ENCODE results near the gene PSTPIP1.

The PSTPIP1 gene

GRCh38 chr15:77001966-77002365 lies 7.0 kb downstream of the PSTPIP1 start:
- DNase-seq: no peak

DNA sequence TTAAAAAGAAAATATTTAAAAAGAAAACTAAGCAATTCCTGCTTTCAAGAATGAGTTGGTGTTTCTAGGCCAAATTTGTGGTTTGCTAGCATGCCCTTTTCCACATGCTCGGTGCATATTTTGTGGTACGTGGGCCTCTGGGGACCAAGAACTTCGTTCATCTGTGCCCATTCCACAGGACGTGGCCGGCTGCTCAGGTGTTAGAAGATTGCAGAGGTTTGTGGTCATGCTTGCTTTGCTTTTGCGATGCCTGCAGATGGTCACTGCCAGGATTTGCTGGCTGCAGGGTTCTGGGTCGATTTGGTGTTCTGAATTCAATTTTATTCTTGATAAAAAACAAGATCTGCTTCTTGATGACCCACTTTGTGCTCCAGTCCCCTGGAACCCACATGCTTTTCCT lies 7.5 kb downstream of the PSTPIP1 start:
- no peak for DNase-seq

GRCh38 chr15:77002954-77003912 lies 8.3 kb downstream of the PSTPIP1 start:
- no peak for DNase-seq

DNA sequence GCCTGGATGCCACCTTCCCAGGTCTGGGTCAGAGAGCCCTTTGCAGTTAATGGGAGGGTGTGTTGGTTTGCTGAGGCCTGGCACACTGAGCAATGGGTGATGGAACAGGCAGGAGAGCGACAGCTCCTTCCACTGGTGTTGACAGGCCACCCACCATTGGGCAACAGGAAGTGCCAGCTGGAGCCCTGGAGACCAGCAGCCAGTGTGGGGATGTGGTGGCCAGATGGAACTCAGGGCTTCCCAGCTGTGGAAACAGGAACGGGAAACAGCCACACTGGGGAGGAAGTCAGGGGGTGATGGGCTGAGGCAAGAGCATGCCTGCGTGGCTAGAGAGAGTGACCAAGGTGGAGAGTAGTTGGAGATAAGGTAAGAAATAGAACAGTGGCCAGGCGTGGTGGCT lies 9.3 kb downstream of the PSTPIP1 start:
- no peak for DNase-seq

DNA sequence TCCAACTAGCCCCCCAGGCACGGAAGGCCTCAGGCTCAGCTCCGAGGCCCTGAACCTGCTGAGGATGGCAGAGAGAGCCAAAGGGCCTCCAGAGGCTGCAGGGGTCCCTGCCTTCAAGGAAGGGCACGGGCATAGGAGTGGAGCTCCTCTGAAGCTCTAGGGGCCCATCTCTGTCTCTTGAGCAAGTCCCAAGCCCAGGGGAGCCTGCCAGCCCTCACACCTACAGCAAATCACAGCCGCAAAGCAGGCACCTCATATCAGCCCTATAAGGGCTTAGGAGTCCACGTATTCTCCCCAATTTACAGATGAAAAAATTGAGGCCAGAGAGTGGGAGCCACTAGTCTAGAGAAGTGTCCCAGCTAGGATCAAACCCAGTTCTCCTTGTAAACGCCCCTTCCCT lies 14.2 kb downstream of the PSTPIP1 start:
- no peak for DNase-seq

DNA sequence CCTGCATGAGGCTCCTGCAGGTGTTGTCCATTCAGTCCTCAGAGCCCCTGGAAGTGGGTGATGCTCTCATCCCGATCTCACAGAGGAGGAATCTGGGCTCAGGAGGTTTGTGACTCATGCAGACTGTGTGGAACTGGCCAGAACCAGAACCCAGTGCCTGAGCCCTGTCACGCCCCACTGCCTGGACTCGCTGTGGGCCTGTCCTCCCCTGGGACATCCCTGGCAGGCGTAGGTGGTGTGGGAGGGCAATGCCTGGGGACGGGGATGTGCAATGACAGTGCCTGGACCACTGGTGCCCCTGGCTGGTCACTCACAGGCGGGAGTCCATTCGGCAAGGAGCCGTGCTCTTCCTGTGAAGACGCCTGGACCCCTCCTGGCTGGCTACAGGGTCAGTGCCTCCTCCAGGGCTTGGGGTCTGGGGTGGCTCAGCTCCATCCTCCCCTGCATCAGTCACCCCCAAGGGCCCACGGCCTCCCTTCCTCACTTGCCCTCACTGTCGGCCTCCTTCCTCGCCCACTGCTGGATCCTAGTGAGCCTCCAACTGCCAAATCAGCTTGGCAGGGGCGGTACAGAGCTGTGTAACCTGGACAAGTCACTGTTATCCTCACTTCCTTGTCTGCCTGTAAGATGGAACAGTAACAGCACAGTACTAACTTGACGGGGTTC lies 14.9 kb downstream of the PSTPIP1 start:
- no peak for DNase-seq

- no peak for DNase-seq
Measured at GRCh38 chr15:77010312-77010686, 15.4 kb downstream of the PSTPIP1 start.

DNA sequence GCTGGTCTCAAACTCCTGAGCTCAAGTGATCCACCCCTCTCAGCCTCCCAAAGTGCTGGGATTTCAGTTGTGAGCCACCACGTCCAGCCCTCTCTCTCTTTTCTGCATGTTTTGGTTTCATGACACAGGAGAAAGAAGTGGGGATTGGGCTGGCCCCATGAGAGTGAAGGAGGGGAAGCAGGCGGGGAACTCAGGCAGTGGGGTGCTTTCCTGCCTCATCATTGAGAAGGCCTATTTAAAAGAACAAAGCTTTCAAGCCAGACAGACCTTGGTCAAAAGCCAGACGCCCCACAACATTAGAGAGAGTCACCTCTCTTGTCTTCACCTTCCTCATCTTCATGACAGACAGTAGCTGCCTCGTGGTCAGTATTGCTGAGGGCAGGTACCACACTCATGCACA lies 15.9 kb downstream of the PSTPIP1 start:
- DNase-seq: no peak

GRCh38 chr15:77012117-77012712 lies 17.3 kb downstream of the PSTPIP1 start:
- DNase-seq: no peak

- no peak for DNase-seq
Measured at GRCh38 chr15:77012868-77013267, 17.9 kb downstream of the PSTPIP1 start.

DNA sequence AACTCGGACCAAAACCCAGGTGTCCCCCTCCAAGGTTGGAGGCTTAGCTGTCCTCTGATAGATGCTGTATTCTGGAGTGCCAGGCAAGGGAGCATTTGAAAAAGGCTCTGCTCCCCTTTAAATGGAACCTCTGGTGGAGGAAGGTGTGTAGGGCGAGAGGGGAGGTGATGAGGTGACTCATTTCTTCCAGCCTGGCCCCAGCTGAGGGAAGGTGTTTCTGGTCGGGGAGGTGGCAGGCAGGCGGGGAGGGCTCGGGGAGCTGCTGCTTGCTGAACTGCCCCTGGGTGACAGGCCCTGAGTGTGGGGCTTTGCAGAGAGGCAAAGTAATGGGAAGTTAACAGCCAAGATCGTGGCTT lies 18.8 kb downstream of the PSTPIP1 start:
- DNase-seq: peak; percentile 68

DNA sequence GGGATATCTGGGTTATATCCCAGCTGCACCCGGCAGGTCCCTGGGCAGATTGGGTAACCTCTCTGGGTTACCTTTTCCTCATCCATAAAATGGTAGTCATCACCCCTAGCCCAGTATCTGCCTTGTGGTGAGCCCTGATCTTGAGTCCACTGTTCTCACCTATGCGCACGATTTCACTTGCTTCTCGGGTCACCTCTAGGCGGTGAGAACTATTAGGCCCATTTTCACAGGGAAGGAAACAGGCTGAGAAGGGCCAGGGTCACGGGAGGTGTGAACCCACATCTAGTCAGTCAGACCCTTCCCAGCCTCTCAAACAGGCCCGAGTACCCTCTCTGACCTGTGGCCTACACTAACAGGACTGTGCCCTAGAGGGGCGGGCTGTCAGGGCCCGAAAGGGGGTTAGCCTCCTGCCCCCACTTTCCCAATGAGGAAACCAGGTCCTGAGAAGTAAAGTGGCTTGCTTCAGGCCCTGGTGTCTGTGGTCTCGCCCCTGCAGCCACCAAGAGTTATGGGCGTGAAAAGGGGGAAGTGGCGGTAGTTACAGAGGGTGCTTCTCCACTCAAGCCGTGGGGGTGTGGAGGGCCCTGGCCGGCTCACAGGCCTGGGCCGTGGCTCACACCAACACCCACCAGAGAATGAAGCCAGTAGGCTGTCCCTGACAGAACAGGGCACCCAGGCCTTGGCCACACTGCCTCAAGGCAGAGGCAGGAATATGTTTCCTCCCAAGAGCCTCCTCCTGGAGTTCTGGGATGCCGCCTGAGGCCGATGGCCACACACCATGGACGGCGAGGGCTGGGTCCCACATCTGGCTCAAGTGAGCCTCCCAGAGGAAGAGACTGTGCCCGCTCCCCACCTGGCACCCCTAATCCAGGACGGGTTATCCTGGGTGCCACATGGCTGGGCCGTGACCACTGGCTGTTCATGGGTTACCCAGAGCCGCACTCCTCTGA lies 19.5 kb downstream of the PSTPIP1 start:
- no peak for DNase-seq

DNA sequence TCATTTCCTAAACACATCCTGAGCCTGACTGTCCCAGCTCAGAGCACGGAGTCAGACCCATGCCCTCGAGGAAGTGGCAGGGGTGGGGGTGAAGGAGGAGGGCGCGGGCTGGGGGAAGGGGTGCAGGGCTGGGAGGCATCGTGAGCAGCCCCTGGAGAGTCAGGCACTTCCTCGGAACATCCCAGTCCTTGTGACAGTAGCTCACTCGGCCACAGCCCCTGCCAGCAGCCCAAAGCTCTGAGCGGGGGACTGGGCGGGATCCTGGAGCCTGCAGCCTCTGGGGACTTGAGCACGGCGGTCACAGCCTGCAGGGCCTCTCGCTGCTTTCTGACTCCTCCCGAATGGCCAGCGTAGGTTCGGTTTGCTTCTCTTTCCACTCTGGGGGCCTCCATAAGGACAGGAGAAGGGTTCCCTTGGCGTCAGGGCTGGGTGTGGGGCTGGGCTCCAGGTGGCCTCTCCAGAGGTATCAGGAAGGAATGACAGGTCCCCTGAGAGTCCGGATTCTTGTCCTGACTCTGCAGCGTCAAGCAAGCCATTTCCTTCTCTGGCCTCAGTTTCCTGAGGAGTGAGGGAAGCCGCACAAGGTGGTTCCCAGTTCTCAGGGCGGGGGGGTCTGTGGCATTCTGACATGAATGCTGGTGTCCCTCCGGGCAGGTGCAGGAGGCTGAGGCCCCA lies 20.9 kb downstream of the PSTPIP1 start:
- DNase-seq: no peak

- no peak for DNase-seq
Measured at GRCh38 chr15:77016321-77016695, 21.4 kb downstream of the PSTPIP1 start.

- DNase-seq: no peak
Measured at GRCh38 chr15:77017091-77017660, 22.2 kb downstream of the PSTPIP1 start.

- DNase-seq: no peak
Measured at GRCh38 chr15:77017761-77018720, 23.1 kb downstream of the PSTPIP1 start.

DNA sequence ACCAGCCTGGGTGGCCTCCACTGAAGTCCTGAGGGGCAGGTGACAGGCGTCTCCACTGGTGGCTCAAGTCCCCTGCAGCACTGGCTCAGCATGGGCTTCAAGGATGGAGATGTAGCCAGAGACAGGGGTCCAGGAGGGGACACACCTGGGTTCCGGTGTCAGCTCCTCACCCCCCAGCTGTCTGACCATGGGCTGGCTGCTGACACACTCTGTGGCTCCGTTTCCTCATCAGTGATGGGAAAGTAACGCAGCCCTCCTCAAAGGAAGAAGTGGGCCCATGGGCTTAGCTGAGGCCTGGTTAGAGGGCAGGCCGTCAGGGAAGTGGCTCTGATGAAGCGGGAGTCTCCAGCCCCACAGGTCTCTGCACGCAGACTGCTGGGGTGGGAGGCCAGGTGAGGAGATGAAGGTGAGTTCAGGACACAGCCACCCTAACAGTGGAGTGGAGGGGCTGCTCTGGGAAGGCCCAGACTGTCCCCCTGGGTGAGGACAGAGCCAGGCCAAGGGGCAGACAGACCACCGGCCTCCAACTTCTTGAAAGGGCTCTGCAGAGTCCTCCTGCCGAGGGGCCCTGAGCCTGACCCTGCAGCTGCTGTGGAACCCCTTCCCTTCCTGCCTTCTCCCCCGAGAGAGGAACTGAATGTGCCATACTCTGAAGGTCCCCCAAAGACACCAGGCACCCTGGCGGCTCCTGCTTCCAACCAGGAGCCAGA lies 24.0 kb downstream of the PSTPIP1 start:
- no peak for DNase-seq

- no peak for DNase-seq
Measured at GRCh38 chr15:77019521-77020331, 24.8 kb downstream of the PSTPIP1 start.

All from activated gamma-delta T cell (primary cell).